KMS-11 (cell line): Measurements from ENCODE around the gene UQCC2.

ENCODE experiments used
- H2AFZ ChIP-seq: fragments of 200-600 bp; sonication (generic); 2 replicates; pipeline ENCODE4 v1.6.1; 2016; ENCODE audit warnings: antibody characterized with exemption, mixed run types, low read depth
- H3K27ac ChIP-seq: fragments of 200-600 bp; sonication (generic); 2 replicates; pipeline ENCODE4 v1.6.1; 2016; ENCODE audit warnings: mild to moderate bottlenecking, mixed run types
- H3K27me3 ChIP-seq: fragments of 200-600 bp; sonication (generic); 2 replicates; pipeline ENCODE4 v1.6.1; 2017; ENCODE audit warnings: mild to moderate bottlenecking, low read depth, mixed run types, moderate library complexity; ENCODE audit not compliant: insufficient read depth
- H3K36me3 ChIP-seq: fragments of 200-600 bp; sonication (generic); 2 replicates; pipeline ENCODE4 v1.6.1; 2017; ENCODE audit warnings: mild to moderate bottlenecking, mixed run types; ENCODE audit not compliant: insufficient read depth
- H3K4me1 ChIP-seq: fragments of 200-600 bp; sonication (generic); 2 replicates; pipeline ENCODE4 v1.6.1; 2016; ENCODE audit warnings: mild to moderate bottlenecking, low read depth, mixed run types; ENCODE audit not compliant: poor library complexity, severe bottlenecking
- H3K4me2 ChIP-seq: fragments of 200-600 bp; sonication (generic); 2 replicates; pipeline ENCODE4 v1.7.0; 2016; ENCODE audit warnings: mild to moderate bottlenecking, mixed run types
- H3K4me3 ChIP-seq: fragments of 200-600 bp; sonication (generic); IDR thresholded peaks from 2 replicates; pipeline ENCODE4 v1.6.1; 2017; ENCODE audit warnings: low read depth, low read length, mixed read lengths; ENCODE audit not compliant: insufficient read depth
- H3K79me2 ChIP-seq: fragments of 200-600 bp; sonication (generic); 2 replicates; pipeline ENCODE4 v1.6.1; 2016; ENCODE audit warnings: low read depth, mixed run types; ENCODE audit not compliant: insufficient read depth
- H3K9ac ChIP-seq: fragments of 200-600 bp; sonication (generic); 2 replicates; pipeline ENCODE4 v1.6.1; 2016; ENCODE audit warnings: mild to moderate bottlenecking, mixed run types
- H4K20me1 ChIP-seq: fragments of 200-600 bp; sonication (generic); 2 replicates; pipeline ENCODE4 v1.6.1; 2016; ENCODE audit warnings: mild to moderate bottlenecking, mixed run types; ENCODE audit not compliant: insufficient read depth
- TF ChIP-seq, protein P1 (sequence below): fragments of 200-600 bp; sonication (generic); conservative IDR thresholded peaks from 2 replicates; pipeline ENCODE4 v1.6.1; 2017; ENCODE audit warnings: low read depth, mild to moderate bottlenecking, antibody characterized with exemption, low read length, moderate library complexity, mixed read lengths

The UQCC2 gene

GRCh38 chr6:33686225-33686924 lies 25.1 kb downstream of the UQCC2 start:
- Histone ChIP-seq H3K79me2 (no peaks in the 10 kb centered on the region), H3K27me3 (no peaks in the 10 kb centered on the region), H3K4me3 (no peak overlapping the region), H3K27ac (no peak overlapping the region), H3K4me2 (no peak overlapping the region), H2AFZ (no peak overlapping the region), H4K20me1 (no peaks in the 10 kb centered on the region), H3K4me1 (no peaks in the 10 kb centered on the region), H3K36me3 (no peaks in the 10 kb centered on the region), H3K9ac (no peak overlapping the region)
- TF ChIP-seq, protein P1, sequence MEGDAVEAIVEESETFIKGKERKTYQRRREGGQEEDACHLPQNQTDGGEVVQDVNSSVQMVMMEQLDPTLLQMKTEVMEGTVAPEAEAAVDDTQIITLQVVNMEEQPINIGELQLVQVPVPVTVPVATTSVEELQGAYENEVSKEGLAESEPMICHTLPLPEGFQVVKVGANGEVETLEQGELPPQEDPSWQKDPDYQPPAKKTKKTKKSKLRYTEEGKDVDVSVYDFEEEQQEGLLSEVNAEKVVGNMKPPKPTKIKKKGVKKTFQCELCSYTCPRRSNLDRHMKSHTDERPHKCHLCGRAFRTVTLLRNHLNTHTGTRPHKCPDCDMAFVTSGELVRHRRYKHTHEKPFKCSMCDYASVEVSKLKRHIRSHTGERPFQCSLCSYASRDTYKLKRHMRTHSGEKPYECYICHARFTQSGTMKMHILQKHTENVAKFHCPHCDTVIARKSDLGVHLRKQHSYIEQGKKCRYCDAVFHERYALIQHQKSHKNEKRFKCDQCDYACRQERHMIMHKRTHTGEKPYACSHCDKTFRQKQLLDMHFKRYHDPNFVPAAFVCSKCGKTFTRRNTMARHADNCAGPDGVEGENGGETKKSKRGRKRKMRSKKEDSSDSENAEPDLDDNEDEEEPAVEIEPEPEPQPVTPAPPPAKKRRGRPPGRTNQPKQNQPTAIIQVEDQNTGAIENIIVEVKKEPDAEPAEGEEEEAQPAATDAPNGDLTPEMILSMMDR = no peak

GRCh38 chr6:33685411-33686224 lies 25.9 kb downstream of the UQCC2 start:
- H3K4me3 ChIP-seq = no peak overlapping the region
- H3K4me1 ChIP-seq = no peaks in the 10 kb centered on the region
- no peak overlapping the region for H3K9ac ChIP-seq
- no peaks in the 10 kb centered on the region for H3K27me3 ChIP-seq
- no peaks in the 10 kb centered on the region for H3K36me3 ChIP-seq
- H3K27ac ChIP-seq = no peak overlapping the region
- H4K20me1 ChIP-seq = no peaks in the 10 kb centered on the region
- TF ChIP-seq, protein P1 = no peak
- no peaks in the 10 kb centered on the region for H3K79me2 ChIP-seq
- no peak overlapping the region for H3K4me2 ChIP-seq
- no peak overlapping the region for H2AFZ ChIP-seq

DNA sequence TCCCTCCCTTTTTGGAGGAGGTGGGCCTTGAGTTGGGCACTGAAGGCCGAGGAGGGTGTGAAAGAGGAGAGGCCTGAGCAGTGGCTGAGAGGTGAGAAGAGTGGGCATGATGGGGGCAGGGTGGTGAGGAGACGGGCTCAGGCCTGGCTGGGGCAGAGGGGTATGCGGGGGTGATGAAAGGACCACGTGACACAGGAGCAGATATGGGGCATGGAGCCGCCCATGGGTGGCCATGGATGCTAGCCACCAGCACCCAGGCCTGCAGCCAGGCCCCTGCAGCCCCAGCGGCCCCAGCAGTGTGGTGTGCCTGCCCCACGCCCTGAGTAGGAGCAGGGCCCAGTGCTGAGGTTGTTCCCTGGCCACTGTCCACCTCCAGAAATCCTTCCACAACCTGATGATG lies 26.5 kb downstream of the UQCC2 start:
- Histone ChIP-seq H3K27ac (no peak overlapping the region), H3K79me2 (no peaks in the 10 kb centered on the region), H3K4me2 (no peak overlapping the region), H4K20me1 (no peaks in the 10 kb centered on the region), H3K9ac (no peak overlapping the region), H3K27me3 (no peaks in the 10 kb centered on the region), H3K4me3 (no peak overlapping the region), H3K36me3 (no peaks in the 10 kb centered on the region), H3K4me1 (no peaks in the 10 kb centered on the region), H2AFZ (no peak overlapping the region)
- TF ChIP-seq, protein P1 = no peak

GRCh38 chr6:33684428-33684896 lies 27.0 kb downstream of the UQCC2 start:
- Histone ChIP-seq H3K9ac (no peak overlapping the region), H3K27me3 (no peaks in the 10 kb centered on the region), H3K36me3 (no peaks in the 10 kb centered on the region), H3K79me2 (no peaks in the 10 kb centered on the region), H4K20me1 (no peaks in the 10 kb centered on the region), H3K27ac (no peak overlapping the region), H2AFZ (no peak overlapping the region), H3K4me2 (no peak overlapping the region), H3K4me3 (no peak overlapping the region), H3K4me1 (no peaks in the 10 kb centered on the region)
- TF ChIP-seq, protein P1 = no peak
